ENCODE data around the gene SIX2.
A peak's percentile ranks its signal among the peaks of the same experiment; 100 is the strongest.

Gene SIX2

GRCh38 chr2:44975571-44976450 lies 33.4 kb downstream of the SIX2 start:
- DNase-seq (ENCODE audit: low read depth, low spot score), result no peak
- H3K4me3 ChIP-seq (ENCODE audit: low read length), result no peak overlapping the region

- no peak overlapping the region for H3K4me3 ChIP-seq (ENCODE audit: low read length)
- no peak for DNase-seq (ENCODE audit: low read depth, low spot score)
Observed at GRCh38 chr2:44974064-44974715, 35.1 kb downstream of the SIX2 start.

- no peak overlapping the region for H3K4me3 ChIP-seq (ENCODE audit: low read length)
- DNase-seq (ENCODE audit: low read depth, low spot score), result no peak
Observed at GRCh38 chr2:44972771-44973535, 36.3 kb downstream of the SIX2 start.

GRCh38 chr2:44970846-44971450 lies 38.3 kb downstream of the SIX2 start:
- no peak for DNase-seq (ENCODE audit: low read depth, low spot score)
- H3K4me3 ChIP-seq (ENCODE audit: low read length), result no peak overlapping the region

- no peak for DNase-seq (ENCODE audit: low read depth, low spot score)
- H3K4me3 ChIP-seq (ENCODE audit: low read length), result no peak overlapping the region
Observed at GRCh38 chr2:44969936-44970335, 39.3 kb downstream of the SIX2 start.

- no peak for DNase-seq (ENCODE audit: low read depth, low spot score)
- no peak overlapping the region for H3K4me3 ChIP-seq (ENCODE audit: low read length)
Observed at GRCh38 chr2:44967727-44968432, 41.4 kb downstream of the SIX2 start.

GRCh38 chr2:44967056-44967455 lies 42.2 kb downstream of the SIX2 start:
- DNase-seq (ENCODE audit: low read depth, low spot score), result no peak
- no peak overlapping the region for H3K4me3 ChIP-seq (ENCODE audit: low read length)

GRCh38 chr2:44965684-44966083 lies 43.6 kb downstream of the SIX2 start:
- H3K4me3 ChIP-seq (ENCODE audit: low read length), result no peak overlapping the region
- DNase-seq (ENCODE audit: low read depth, low spot score), result no peak

GRCh38 chr2:44964752-44965236 lies 44.5 kb downstream of the SIX2 start:
- no peak overlapping the region for H3K4me3 ChIP-seq (ENCODE audit: low read length)

GRCh38 chr2:44962176-44962695 lies 47.0 kb downstream of the SIX2 start:
- H3K4me3 ChIP-seq (ENCODE audit: low read length), result no peak overlapping the region

More at GRCh38 chr2:44964752-44965236, 44.5 kb downstream of the SIX2 start:
- no peak for DNase-seq (ENCODE audit: low read depth, low spot score)

GRCh38 chr2:44960871-44961270 lies 48.4 kb downstream of the SIX2 start:
- no peak overlapping the region for H3K4me3 ChIP-seq (ENCODE audit: low read length)
- DNase-seq (ENCODE audit: low read depth, low spot score), result no peak

More at GRCh38 chr2:44962176-44962695, 47.0 kb downstream of the SIX2 start:
- DNase-seq (ENCODE audit: low read depth, low spot score), result no peak

- DNase-seq (ENCODE audit: low read depth, low spot score), result no peak
- H3K4me3 ChIP-seq (ENCODE audit: low read length), result no peak overlapping the region
Observed at GRCh38 chr2:44959855-44960254, 49.4 kb downstream of the SIX2 start.

- H3K4me3 ChIP-seq (ENCODE audit: low read length), result no peak overlapping the region
- DNase-seq (ENCODE audit: low read depth, low spot score), result no peak
Observed at GRCh38 chr2:44957656-44958327, 51.5 kb downstream of the SIX2 start.

- no peak for DNase-seq (ENCODE audit: low read depth, low spot score)
- no peak overlapping the region for H3K4me3 ChIP-seq (ENCODE audit: low read length)
Observed at GRCh38 chr2:44956843-44957242, 52.4 kb downstream of the SIX2 start.

GRCh38 chr2:44955593-44956392 lies 53.5 kb downstream of the SIX2 start:
- DNase-seq (ENCODE audit: low read depth, low spot score), result peak; percentile 28
- H3K4me3 ChIP-seq (ENCODE audit: low read length), result peak overlapping the region; percentile 43

Measured in Jurkat, Clone E6-1 (cell line).